H7 (cell line): ENCODE results near the gene STS. TPM values are rescaled to one million over a fixed set of nuclear protein-coding genes. Genes with fewer than 3 reads are reported as not detected.
A peak's percentile ranks its signal among the peaks of the same experiment; 100 is the strongest.
"Not testable (repeated sequence)": the region's sequence is repeated elsewhere in the genome, so short reads cannot be mapped to it uniquely, and the experiment has no call there.

ENCODE experiments used
- DNase-seq: peaks from one replicate; pipeline ENCODE4 v3.0.0; 2012
- H3K27me3 ChIP-seq: 2 replicates; pipeline ENCODE4 v1.6.0; 2011; ENCODE audit warnings: mild to moderate bottlenecking, low read length; ENCODE audit not compliant: control insufficient read depth, insufficient read depth
- H3K36me3 ChIP-seq: replicated peaks from 2 replicates; pipeline ENCODE4 v1.5.1; 2011; ENCODE audit warnings: low read length; ENCODE audit not compliant: control insufficient read depth, insufficient read depth
- H3K4me3 ChIP-seq: 2 replicates; pipeline ENCODE4 v1.5.1; 2011; ENCODE audit warnings: low read depth, mild to moderate bottlenecking, control low read depth, low read length, moderate library complexity; ENCODE audit not compliant: insufficient read depth
- total RNA-seq: library from RNA; depleted of rRNA; stranded (reverse); fragments of >200 nt; shearing (Covaris generic); gene quantifications from 2 replicates; pipeline ENCODE4 v1.2.3, GENCODE V29; 2014

The STS gene
- total RNA-seq, 1 experiment from 2014 or later, result 1.8 TPM

DNA sequence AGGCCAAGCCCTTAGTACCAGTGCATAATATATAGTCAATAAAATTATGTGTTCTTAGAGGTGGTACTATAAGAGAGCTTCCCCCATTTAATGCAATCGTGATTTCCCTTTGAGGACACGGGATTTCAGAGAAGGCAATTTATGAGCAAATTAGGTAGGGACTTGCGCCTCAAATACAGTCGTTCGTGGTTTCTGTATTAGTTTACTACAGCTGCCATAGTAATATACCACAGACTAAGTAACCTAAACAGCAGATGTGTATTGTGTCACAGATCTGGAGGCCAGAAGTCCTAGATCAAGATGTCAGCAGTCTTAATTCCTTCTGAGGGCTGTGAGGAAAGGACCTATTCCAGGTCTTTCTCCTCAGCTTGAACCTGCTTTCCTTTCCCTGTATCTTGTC lies 1.9 kb downstream of the STS start:
- DNase-seq, result no peak
- Histone ChIP-seq H3K36me3 (no peaks in the 10 kb centered on the region), H3K27me3 (no peaks in the 10 kb centered on the region), H3K4me3 (no peak overlapping the region)

DNA sequence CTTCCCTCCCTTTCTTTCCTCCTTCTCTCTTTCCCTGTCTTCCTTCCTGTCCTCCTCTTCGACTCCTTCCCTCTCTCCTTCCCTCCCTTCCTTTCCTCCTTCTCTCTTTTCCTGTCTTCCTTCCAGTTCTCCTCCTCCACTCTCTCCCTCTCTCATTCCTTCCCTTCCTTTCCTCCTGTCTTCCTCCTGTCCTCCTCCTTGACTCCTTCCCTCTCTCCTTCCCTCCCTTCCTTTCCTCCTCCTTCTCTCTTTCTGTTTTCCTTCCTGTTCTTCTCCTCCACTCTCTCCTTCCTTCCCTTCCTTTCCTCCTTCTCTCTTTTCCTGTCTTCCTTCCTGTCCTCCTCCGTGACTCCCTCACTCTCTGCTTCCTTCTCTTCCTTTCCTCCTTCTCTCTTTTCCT lies 5.7 kb downstream of the STS start:
- DNase-seq, result no peak
- Histone ChIP-seq H3K27me3 (no peaks in the 10 kb centered on the region), H3K36me3 (no peaks in the 10 kb centered on the region), H3K4me3 (no peak overlapping the region)

DNA sequence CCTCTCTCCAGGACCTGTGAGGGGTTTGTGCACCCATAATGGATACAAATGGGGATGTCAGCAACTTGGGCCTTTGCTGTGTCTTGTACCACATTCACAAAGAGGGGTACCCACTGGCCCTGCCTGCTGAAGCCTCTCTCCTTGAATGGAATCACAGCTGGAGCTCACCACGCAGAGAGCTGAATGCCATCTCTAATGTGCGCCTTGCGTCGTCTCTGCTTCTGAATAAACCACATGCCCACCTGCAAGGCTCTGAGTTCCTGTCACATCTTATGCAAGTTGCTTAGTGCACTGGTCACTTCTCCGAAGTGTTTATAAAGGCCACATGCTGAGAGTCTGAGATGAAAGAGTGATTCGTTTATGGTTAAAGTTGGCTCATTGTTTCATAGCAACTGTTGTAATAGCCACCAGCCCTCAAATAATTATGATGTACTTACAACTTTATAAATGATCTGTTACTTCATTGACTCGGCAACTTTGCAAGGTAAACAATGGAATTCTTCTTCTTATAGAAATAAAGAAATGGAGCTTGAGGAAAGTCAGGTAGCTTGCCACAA lies 6.6 kb downstream of the STS start:
- Histone ChIP-seq H3K27me3 (no peaks in the 10 kb centered on the region), H3K4me3 (no peak overlapping the region), H3K36me3 (no peaks in the 10 kb centered on the region)
- DNase-seq, result peak; percentile 21

DNA sequence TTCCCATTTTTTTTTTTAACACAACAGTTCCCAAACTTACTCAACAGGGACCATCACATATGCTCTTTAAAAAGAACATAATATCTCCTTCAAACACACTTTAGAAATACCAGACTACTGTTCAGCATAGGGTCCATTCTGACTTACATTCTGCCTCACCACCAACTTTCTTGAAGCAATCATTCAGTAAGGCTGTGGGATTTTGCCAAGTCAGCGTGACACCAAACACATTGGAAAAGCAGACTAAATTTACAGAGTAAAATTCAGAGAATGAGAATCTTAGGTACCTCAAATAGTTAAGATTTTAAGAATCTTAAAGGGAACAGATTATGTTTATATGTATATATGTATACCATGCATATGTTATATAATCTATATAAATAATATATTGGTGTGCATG lies 7.7 kb downstream of the STS start:
- H3K36me3 ChIP-seq, result no peaks in the 10 kb centered on the region
- H3K27me3 ChIP-seq, result no peaks in the 10 kb centered on the region
- no peak for DNase-seq
- no peak overlapping the region for H3K4me3 ChIP-seq

DNA sequence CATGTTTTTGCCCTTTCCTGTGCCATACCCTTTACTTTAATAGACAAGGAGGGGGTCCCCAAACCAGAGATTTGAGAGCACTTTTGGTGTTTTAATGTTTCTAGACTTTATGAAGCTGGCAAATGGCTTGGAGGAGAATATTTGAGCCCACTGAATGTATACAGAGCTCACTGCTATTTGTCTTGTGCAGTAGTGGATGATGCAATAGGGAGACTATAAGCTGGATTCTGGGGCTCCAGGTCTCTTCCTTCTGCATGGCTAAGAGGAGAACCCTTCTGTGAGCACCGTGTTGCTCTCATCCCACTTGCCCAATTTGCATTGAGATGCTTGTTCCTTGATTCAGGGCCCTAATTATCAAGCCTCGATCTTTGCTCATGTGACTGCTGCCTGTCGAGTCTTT lies 9.4 kb downstream of the STS start:
- H3K4me3 ChIP-seq, result no peak overlapping the region
- DNase-seq, result no peak
- H3K27me3 ChIP-seq, result no peaks in the 10 kb centered on the region
- H3K36me3 ChIP-seq, result no peaks in the 10 kb centered on the region

DNA sequence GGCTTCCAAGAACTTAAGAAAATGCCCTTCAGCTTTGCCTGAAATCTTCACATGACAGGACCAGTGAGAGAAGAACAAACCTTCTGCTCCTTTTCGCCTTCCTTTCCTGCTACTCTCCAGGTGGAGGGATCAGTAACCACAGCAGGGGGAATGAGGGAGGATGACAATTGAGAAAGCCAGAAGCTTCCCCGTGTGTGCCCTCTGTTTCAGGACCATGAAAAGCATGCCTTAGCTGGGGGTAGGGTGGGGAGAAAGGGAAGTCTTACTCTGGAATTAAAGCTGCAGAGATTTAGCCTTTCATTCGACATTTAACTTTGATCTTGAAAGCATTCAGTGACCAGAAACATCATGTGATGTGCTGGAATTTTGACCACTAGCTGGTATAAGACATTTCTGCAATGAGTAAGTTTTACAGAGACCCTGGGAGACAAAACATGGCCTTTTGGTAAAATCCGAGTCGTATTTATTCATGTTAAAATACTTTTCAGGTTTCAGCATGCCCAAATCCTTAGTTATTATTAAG lies 11.0 kb downstream of the STS start:
- no peak overlapping the region for H3K4me3 ChIP-seq
- no peaks in the 10 kb centered on the region for H3K36me3 ChIP-seq
- no peaks in the 10 kb centered on the region for H3K27me3 ChIP-seq
- DNase-seq, result peak; percentile 57

DNA sequence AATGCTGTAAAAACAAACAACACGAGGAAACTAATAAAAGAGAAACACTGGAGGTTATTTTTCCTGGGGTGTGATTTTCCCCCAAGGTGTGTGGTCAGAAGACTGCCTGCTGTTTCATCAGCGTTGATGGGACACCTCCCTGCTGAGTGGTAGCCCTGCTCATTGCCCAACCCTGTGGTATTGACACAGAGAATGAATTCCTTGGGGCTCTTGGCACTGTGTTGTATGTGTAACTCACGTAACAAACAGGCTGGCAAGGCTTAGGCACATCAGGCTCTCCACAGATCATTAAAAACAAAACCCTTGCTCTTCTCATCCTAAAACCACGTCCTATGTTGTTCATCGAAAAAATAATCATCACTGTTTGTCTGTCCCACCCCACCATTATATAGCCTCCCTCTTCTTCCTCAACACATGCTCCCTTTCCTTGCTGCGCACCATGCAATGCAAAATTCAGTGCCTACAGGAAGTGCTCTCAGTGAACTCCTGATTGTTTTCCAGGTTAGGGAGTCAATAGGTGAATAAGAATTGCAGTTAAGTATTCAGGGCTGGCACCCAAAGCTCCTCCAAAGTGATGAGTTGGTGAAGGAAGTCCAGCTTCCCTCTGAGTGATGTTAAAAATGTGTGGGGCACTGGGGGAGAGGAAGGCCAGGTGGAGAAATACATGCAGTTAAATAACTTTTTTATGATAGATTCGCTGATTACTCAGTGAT lies 11.8 kb downstream of the STS start:
- Histone ChIP-seq H3K36me3 (no peaks in the 10 kb centered on the region), H3K27me3 (no peaks in the 10 kb centered on the region), H3K4me3 (no peak overlapping the region)
- no peak for DNase-seq

DNA sequence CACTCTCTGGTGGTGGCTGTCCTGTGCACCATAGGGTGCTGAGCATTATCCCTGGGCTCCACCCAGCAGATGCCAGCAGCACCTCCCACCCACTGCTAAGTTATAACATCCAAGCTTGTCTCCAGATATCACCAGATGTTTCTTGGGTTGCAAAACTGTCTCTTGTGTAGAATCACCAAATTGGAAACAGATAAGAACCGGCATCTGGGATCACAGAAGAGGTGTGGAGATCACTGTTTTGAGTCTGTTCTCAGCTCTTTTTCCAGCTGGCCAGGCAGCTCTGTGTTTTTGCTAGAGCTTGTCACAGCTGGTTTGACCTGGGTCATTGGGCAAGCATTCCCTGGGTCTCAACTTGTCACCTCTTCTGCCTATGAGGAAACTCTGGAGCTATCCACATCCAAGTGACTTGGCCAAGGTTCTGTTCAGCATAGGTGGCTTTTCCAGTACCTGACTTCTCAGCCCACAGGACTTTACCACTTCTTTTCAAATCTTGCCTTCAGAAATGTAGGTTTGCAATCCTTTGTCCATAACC lies 15.7 kb downstream of the STS start:
- DNase-seq, result no peak
- H3K36me3 ChIP-seq, result no peaks in the 10 kb centered on the region
- H3K4me3 ChIP-seq, result no peak overlapping the region
- H3K27me3 ChIP-seq, result no peaks in the 10 kb centered on the region

DNA sequence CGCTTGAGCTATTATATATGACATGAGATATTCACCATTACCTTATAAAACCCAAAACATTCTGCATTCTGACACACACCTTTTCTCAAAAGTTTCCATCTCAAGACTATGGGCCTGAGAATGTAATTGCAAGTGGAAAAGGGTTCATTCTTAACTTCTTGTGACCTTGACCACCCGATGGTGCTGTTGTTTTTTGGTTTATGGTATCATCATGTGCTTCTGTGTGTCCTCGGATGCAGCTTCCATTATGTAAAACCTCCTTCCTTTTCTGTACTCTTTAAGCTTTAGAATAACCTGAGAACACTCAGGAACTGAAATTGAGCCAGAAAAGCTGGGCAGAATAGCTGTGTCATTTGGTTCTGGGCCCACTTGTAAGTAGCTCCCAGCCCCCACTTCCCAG lies 16.7 kb downstream of the STS start:
- H3K27me3 ChIP-seq, result no peaks in the 10 kb centered on the region
- no peaks in the 10 kb centered on the region for H3K36me3 ChIP-seq
- H3K4me3 ChIP-seq, result no peak overlapping the region
- DNase-seq, result no peak

DNA sequence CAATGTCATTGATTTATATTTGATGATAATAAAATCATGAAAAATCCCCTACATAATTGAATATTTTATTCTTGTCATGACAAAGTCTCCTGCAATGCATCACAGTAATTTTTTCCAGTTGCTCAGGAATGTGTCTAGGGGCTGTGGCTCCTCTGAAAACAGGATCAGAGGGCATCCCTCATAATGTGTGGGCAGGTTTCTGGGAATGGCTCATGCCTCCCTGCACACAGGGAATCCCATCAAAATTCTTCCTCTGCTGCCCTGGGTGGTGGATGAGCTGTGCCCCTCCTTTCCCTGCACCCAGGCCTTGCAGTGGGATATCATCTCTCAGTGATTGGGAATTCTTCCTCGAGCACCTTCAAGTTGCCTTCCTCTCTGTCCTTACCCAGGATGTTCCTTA lies 20.9 kb downstream of the STS start:
- Histone ChIP-seq H3K27me3 (no peaks in the 10 kb centered on the region), H3K36me3 (no peaks in the 10 kb centered on the region), H3K4me3 (no peak overlapping the region)
- DNase-seq, result no peak

DNA sequence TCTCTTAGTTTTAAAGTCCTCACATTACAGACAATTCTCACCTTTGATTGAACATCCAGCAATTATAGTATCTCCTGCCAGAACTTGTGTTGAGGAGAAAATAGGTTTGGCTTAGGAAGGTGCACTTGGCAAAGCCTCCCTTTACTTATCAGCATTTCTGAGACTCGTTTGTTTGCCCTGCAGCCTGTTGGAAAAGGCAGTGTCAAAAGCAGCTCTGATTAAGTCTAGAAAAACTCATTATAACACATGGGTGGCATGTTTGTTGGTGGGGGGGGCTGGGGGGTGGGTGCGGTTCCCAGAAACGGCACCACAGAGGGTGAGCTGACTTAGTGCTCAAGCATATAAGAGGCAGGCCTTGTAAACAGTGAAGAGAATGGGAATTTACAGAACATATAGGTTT lies 22.1 kb downstream of the STS start:
- Histone ChIP-seq H3K27me3 (no peaks in the 10 kb centered on the region), H3K4me3 (no peak overlapping the region)
- no peak for DNase-seq

DNA sequence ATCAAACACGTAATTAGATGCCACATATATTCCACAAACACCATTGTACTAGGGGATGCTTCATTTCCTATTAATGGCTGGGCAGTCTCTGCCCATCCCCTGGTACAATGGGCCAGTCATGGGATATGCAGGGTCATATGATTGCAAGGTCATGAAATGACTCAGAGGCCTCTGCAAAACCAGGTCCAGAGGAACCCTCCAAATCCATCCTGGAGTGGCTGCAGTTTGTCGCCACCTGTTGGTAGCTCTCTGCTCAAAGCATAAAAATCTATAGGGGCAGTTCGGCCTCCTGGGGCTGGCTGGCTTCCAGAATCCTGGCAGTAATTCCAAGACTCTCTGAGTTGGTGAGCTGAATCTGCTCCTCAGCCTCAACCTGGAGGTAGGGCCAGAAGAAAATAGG lies 23.4 kb downstream of the STS start:
- Histone ChIP-seq H3K27me3 (no peaks in the 10 kb centered on the region), H3K36me3 (no peaks in the 10 kb centered on the region), H3K4me3 (no peak overlapping the region)
- DNase-seq, result peak; percentile 45

More for the DNA sequence above, 22.1 kb downstream of the STS start:
- H3K36me3 ChIP-seq, result no peaks in the 10 kb centered on the region

DNA sequence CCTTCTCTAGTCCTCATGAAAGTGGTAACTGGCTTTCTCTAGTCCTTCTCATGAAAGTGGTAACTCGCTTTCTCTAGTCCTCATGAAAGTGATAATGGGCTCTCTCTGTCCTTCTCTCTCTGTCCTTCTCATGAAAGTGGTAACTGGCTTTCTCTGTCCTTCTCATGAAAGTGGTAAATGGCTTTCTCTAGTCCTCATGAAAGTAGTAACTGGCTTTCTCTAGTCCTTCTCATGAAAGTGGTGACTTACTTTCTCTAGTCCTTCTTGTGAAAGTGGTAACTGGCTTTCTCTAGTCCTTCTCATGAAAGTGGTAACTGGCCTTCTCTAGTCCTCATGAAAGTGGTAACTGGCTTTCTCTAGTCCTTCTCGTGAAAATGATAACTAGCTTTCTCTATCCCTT lies 31.3 kb downstream of the STS start:
- H3K27me3 ChIP-seq, H3K4me3 ChIP-seq, H3K36me3 ChIP-seq, DNase-seq: not testable (repeated sequence)

DNA sequence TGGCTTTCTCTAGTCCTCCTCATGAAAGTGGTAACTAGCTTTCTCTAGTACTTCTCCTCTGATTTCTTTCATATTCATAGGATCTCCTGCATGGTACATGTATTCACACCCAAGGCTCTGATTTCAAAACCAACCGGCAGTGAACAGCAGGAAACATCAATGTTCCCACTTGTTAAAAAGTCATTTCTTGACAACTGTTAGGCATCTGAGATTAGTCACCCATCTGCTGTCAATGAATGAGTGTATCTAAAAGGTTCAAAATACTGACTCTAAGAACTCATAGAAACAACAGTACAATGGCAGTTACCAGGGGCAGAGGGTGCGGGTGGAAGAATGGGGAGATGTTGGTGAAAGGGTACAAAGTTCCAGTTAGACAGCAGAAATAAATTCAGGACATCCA lies 31.9 kb downstream of the STS start:
- no peak for DNase-seq
- no peaks in the 10 kb centered on the region for H3K27me3 ChIP-seq
- no peaks in the 10 kb centered on the region for H3K36me3 ChIP-seq
- no peak overlapping the region for H3K4me3 ChIP-seq

DNA sequence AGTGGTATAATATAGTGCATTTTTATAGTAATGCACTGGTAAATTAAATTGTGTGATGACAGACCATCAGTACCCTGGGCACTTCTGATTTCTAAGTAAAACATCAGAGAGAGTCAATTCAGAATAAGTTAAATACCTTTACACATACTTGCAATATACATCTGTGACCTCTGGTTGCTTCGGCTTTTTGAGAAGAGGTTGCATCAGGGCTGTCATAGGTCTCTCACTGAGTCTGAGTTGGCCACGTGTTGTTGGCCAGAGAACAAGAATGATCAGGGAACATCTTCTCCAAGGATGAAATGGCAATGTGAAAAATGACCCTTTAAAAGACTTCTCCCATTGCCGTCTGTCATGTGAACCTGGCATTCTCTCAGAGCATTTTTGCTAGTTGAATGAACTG lies 37.3 kb downstream of the STS start:
- Histone ChIP-seq H3K36me3 (no peaks in the 10 kb centered on the region), H3K4me3 (no peak overlapping the region), H3K27me3 (no peaks in the 10 kb centered on the region)
- no peak for DNase-seq
